NCI-H2107 treated with DMSO at 0.1 percent for 48 hours (cell line): ENCODE measurements around the gene STX8.

Experiments
- DNase-seq: peaks from one replicate; lab custom pipeline; 2025; ENCODE audit not compliant: unreplicated experiment; lab: John Stamatoyannopoulos, UW

STX8 gene

DNA sequence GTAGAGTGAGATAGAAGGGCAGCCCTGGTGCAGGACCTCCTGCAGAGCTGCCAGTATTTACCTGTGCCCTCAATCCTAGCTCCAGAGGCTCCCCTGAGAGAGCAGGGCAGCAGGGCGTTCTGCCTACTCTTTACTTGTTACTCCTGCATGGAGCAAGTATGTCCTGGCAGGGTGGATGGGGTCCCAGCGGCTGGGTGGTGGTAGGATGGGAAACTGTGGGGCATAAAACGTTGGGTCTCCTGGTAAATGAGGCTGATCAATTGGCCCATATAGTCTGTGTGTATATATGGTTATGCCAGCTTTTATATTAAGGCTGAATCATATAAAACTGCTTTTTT lies 362.3 kb downstream of the STX8 start:
- DNase-seq, result no peak

DNA sequence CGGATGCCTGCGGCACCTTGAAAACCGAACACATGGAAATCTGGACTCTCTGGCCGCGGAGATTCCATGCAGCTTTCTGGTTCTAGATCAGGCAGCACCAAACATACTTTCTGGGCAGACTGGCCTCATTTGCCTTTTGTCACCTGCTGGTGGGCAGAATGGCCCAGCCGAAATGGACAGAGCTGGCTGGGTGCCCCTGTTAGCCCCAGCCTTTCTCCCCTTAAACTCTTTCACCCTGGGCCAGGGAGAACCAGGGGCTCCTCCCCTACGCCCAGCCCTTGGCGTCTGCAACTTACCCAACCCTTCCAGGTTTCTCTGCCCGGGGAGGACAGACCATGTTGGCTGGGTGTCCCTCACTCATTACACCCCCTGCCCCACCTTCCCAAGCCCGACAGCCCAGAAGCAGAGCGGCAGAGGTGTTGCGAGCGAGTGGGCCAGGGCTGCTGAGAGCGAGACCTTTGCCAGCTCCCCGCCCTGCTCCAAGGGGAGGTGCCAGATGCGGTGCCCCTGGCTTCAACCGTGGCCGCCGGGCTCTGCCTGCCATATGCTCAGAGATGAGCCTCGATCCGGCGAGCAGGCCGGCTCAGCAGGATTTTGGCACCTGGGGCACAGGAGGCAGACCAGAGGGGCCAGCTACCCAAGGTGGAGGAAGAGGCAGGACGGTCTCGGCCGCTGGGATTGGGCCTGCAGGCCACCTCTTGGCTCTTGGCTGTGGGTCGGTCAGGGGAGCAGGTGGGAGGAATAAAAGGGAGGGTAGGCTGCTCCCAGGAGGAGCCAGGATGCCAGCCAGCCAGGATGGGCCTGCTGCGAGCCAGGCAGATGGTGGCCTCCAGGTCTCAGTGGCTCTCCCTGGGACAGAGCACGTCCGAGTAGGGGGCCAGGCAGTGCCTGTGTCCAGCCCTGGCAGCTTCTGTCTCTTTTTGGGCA lies 363.0 kb downstream of the STX8 start:
- no peak for DNase-seq

DNA sequence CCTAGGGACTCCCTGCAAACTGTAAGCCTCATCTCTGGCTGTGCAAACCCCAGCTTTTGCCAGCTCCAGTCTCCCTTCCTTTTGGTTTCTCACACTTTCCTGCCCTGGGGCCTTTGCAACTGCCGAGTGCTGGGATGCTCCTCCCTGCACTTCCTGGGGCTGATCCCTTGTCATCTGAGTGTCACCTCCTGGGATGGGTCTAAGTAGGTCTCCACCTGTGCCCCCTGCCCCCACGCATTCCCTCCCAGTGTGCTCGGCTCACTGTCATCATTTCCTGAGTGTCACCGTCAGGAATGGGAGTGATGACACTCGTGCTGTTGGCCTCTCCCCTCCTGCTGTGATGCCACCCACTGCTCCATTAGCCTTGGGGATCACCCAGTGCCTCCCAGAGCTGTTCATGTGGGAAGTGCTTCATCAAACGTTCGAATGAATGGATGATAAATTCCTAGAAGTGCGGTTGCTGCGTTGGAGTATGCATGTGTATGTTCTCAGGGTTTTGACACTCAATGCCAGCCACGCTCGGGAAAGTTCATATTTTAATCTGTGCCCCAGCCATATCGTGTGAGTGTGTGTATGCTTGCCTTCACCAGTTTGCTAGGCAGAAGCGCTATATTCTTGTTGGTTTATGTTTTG lies 364.4 kb downstream of the STX8 start:
- DNase-seq, result no peak

DNA sequence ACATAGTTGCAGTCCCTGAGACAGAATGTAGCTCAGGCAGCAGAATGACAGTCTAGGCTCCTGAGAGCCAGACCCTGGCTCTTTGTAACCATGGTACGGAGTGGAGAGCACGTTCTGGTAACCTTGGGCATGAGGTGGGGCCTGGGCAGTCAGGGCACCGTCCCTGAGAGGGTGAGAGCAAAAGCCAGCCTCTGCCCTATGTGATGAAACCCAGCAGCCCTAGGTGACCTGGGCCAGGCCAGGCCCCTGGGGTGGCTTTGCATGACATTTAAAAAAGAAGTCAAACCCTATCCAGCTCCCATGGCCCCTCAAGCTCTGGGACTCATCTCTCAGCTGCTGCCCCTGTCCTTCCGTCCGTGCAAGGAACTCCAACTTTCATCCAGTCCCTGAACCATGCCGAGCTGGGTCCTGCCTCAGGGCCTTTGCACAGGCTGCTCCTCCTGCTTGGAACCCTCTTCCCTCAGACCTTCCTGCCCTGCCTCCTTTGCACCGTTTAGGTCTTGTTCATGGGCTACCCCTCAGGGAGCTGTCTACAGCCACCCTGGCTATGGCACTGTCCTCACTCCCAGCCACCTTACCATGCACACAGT lies 365.7 kb downstream of the STX8 start:
- DNase-seq, result no peak

DNA sequence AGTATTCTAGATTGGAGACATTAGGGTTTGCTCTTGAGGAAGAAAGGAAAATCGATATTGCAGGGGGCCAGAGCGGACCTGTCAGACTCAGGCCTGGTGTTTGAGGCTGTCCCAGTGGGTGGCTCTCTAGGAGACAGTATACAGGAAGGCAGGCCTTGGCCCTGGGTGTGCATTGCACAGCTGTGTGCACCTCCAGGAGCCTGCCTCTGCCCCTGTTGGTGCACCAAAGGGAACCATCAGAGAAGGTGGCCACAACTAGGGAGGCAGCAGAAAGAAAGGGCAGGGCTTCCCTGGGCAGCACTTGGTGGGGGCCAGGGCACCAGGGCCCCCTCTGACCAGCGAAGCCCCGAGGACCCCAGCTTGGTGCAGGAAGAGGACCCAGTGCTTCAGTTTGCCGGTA lies 366.3 kb downstream of the STX8 start:
- DNase-seq, result no peak

DNA sequence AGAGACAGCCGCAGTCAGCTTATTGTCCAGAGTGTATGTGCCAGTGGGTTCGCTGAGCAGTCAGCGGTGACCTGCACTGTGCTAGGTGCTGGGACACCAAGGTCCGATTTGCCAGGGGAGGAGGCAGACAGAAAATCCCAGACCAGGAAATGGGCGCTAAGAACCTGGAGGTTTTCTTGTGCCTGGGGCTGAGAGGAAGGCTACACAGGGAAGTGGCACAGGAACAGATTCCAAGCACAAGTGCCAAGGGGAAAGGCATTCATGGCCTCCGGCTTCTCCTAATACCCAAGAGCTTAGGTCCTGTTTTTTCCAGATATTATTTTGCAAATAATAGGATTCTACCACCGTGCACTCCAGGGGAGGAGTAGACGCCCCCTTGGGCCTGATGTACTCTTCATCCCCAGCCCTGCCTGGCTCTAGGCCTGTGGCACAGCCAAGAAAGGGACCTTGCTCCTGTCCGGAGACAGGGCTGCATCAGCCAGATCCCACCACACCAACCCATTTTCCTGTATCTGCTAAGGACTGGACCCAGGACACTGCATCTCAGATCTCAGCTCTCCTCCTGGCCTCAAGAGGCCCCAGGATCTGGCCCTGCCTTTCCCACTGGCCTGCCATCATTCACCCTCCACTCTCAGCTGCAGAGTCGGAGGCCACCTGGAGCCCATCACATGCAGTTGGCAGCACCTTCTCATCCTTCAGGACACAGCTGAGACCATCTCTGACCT lies 367.1 kb downstream of the STX8 start:
- DNase-seq, result no peak

DNA sequence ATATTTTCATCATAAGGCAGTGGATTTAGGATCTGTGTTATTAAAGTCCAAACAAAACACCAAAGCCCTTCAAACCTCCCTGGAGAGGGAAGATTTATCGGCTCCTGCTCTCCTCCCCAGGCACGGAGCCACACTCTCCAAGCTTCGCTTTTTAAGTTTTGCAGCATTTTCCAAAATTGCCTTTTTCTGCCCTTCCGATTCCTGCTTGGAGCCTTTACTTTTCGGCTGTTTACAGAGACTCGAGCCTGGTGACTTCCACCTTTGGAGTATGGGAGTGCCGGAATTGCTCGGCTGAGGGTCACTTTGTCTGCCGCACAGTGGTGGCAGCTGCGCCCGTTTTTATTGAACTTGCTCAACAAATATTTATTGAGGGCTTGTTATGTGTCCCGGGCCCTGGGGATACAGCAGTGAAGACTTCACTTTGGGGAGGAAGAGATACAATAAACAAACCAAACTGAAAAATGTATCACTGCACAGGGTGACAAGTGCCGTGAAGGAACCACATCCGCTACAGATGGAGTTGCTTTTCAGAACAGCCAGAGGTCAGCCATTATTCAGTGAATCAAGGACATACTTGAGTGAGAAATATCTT lies 368.8 kb downstream of the STX8 start:
- no peak for DNase-seq

DNA sequence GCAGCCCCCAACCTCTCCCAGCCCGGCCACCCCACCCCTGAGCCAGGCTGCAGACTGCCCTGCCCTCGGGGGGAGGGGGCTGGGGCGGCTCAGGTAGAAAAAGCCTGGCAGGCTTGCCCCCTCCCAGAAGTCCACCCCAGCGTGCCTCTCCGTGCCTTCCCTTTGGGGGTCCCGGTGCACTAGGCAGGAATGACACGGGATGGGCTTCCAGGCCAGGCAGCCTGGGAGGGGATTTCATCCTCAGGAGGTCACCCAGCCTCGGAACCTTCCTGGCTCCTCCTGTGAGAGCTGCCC lies 369.3 kb downstream of the STX8 start:
- DNase-seq, result no peak

DNA sequence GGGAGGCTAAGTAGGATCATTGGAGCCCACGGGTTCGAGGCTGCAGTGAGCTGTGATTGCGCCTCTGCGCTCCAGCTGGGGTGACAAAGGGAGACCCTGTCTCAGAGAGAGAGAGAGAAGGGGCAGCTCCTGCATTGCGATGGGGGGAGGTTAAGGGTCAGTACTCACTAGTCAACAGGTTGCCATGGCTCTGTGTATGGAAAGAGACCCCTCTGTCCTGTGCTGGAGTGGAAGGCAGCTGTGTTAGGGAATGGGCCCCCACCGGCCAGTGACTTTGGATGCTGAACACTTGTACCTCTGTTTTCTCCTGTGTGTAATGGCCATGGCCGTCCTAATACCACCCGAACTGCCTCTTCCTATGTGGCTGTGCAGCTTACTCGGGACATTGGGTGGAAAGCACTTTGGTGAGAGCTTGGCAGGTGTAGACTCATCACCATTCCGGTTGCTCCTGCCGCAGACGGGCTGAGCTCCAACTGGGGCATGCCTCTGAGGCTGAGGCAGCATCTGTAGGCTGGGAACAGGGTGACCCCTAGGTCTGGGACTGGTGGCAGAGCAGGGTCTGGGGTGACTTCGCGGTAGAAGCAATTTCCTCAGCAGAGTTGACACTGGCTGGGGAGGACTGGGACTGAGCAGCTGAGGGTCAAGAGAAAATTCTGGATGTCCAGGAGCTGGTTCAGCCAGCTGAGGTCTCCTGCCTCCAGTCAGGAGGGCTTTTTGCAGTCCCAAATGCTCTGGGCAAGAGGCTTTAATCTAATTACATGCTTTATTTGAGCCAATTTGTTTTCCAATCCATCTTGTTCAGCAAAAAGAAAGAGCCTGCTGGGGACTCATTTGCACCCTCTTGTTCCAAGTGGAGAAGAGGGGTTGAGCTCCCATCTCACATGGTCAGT lies 369.9 kb downstream of the STX8 start:
- DNase-seq, result no peak

DNA sequence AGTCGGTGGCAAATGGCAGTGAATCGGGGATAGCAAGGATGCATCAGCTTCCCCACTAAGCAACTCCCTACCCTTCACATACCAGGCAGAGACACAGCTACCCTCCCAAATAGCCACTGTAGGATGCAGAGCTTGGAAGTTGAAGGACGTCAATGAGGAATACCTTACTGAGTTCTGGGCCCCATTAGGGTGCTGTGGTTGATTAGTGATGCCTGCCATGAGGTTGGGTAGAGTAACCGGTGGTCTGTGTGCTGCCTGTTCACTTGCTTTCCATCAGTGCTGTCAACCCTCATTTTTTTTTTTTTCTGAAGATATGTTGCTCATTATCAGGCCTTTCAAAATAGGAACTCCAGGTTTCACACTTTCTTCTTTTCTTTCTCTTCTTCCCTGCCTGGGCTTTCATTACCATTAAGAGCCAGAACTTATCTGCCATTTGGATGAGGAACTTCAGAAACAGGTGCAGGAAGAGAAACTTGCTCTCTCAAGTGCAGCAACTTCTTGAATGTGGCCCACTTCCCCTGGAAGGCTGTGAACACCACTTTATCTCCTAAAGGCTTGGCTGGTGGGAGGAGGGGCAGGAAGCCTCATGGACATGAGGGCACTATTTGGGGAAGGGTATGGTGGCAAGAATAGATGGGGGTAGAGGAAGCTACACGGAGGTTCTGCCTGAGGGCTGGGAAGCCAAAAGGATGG lies 370.8 kb downstream of the STX8 start:
- DNase-seq, result no peak

DNA sequence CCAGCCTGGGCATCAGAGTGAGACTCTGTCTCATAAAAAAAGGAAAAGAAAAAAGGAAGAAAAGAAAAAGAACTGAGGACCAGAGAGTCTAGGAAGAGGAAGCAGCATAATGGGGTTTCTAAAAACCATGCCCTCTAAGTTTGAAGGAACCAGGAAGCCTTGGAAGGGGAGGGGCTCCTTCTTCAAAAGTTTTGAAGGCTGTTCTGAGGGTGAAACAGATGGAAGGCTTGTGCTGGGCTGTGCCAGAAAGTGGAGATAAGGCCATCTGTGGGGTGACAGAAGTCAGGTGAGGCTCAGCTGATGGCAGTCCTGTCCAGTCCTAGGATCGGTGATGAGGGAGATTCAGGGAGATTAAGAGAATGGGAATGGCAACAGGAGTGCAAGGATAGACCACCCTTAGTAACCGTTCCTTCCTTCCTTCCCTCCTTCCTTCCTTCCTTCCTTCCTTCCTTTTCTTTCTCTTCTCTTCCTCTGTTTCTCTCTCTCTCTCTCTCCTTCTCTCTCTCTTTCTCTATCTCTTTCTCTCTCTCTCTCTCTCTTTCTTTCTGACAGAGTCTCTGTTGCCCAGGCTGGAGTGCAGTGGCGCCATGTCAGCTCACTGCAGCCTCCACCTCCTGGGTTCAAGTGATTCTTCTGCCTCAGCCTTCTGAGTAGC lies 371.7 kb downstream of the STX8 start:
- DNase-seq, result no peak

DNA sequence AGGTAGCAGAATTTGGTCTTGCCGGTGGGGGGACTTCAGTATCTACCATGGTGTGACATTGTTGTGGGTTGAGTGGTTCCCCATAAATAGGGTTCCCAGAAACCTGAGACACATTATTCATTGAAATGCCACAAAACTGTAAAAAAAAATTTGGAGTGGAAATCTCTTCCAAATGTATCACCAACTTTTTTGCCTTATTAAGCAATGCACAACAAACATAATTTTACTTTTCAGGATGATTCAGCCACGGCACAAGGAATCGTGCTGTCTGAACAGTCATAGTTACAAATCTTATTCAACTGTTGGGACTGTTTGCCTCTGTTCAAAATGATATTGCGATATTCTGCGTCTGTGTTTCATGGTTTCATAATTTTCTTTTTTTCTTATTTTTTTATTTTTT lies 373.1 kb downstream of the STX8 start:
- no peak for DNase-seq

DNA sequence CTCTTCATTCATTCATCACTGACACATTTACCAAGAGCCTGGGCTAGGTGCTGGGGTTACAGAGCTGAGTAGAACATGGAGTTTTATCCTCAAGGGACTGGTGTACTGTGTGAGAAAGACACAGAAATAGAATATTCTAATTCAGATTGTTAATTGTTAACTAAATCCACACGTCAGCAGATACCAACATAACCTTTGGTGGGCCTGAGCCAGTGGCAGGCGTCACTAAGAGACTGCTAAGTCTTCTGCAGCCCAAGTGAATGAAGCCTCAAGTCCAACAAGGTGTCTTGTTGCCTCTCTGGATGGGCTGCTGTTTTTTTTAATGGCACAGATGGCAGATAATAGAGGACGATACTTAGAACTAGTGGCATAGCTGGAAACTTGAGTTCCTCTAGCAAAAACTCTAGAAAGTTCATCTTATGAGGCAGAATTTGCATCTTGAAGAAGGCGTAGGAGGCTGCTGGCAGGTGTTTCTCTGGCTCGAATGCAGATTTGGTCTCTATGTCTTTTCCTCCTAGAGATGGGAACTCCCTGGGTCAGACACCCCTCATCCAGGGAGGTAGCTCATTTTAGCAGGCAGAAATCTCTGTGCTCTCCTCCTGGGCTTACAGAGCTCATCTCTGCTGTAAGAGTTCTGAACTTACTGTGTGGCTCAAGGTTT lies 374.8 kb downstream of the STX8 start:
- DNase-seq, result no peak
